ENCODE results near the gene TOP3A. TPM values are rescaled to one million over a fixed set of nuclear protein-coding genes. Genes with fewer than 3 reads are reported as not detected.

TOP3A gene
- total and polyA plus RNA-seq, 2 of the 13 experiments (the other 11 are each of a cell fraction or from before 2014, with no cell fraction given), result 16.9 to 36.8 TPM

DNA sequence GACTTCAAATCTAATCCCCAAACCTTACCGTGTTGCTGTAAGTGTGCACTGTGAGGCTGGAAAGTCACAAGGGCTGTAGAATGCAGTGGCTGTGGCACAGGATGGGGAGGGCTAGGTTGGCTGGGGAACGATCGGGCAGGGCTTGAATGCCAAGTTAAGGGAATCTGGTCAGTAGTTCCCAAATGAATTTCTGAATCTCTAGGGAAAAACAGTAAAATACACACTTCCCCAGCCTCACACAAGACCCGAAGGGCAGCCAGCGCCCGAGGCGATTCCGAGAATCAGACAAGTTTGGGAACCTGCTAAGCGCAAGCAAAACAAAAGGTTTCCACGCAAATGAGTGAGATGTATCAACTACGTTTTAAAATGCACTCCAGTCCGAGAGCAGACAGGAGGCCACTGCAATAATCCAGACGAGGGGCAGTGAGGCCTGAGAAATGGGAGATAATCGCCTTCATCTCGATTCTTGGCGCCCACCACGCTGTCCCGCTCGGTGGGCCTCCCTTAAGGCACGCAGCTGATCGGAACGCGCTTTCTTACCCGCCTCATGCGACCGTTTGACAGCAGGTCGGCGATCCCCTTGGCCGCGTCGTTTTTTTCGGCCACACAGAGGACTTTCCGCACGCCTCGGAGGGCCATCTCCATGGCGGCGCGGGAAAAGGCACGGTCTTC lies 599 bp downstream of the TOP3A start (continued):
- TF ChIP-seq, protein P1, sequence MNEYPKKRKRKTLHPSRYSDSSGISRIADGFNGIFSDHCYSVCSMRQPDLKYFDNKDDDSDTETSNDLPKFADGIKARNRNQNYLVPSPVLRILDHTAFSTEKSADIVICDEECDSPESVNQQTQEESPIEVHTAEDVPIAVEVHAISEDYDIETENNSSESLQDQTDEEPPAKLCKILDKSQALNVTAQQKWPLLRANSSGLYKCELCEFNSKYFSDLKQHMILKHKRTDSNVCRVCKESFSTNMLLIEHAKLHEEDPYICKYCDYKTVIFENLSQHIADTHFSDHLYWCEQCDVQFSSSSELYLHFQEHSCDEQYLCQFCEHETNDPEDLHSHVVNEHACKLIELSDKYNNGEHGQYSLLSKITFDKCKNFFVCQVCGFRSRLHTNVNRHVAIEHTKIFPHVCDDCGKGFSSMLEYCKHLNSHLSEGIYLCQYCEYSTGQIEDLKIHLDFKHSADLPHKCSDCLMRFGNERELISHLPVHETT (CRISPR knock-in tag; conservative IDR thresholded peaks at IDR 0.05), result no peak
- TF ChIP-seq ZNF496 (CRISPR knock-in tag; IDR thresholded peaks at IDR 0.05; ENCODE audit: insufficient replicate concordance), result no peak
- peak; percentile 22; the same call in 1 of the 2 replicates for TF ChIP-seq POGZ (CRISPR knock-in tag; IDR thresholded peaks at IDR 0.05)
- TF ChIP-seq TEAD3 (CRISPR knock-in tag; optimal IDR thresholded peaks at IDR 0.05; ENCODE audit: borderline replicate concordance), result no peak
- peak; percentile 5; the same call in 1 of the 2 replicates for TF ChIP-seq ZNF615 (CRISPR knock-in tag; IDR thresholded peaks at IDR 0.05; ENCODE audit: borderline replicate concordance)
- 0 out of 2 replicates have a peak, but pooled peaks have one; percentile 46 for TF ChIP-seq NKX3-1 (CRISPR knock-in tag; IDR thresholded peaks at IDR 0.05)
- TF ChIP-seq, protein P2, sequence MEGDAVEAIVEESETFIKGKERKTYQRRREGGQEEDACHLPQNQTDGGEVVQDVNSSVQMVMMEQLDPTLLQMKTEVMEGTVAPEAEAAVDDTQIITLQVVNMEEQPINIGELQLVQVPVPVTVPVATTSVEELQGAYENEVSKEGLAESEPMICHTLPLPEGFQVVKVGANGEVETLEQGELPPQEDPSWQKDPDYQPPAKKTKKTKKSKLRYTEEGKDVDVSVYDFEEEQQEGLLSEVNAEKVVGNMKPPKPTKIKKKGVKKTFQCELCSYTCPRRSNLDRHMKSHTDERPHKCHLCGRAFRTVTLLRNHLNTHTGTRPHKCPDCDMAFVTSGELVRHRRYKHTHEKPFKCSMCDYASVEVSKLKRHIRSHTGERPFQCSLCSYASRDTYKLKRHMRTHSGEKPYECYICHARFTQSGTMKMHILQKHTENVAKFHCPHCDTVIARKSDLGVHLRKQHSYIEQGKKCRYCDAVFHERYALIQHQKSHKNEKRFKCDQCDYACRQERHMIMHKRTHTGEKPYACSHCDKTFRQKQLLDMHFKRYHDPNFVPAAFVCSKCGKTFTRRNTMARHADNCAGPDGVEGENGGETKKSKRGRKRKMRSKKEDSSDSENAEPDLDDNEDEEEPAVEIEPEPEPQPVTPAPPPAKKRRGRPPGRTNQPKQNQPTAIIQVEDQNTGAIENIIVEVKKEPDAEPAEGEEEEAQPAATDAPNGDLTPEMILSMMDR (CRISPR knock-in tag; IDR thresholded peaks at IDR 0.05), result 0 out of 2 replicates have a peak, but pooled peaks have one; percentile 4
- 0 out of 2 replicates have a peak, but pooled peaks have one; percentile 38 for TF ChIP-seq ZMYM2 (CRISPR knock-in tag; IDR thresholded peaks at IDR 0.05)
- no peak for TF ChIP-seq ZNF549 (CRISPR knock-in tag; IDR thresholded peaks at IDR 0.05)
- TF ChIP-seq EEA1 (CRISPR knock-in tag; IDR thresholded peaks at IDR 0.05; ENCODE audit: borderline replicate concordance), result peak; percentile 47; the same call in 1 of the 2 replicates
- 0 out of 2 replicates have a peak, but pooled peaks have one; percentile 79 for TF ChIP-seq ZNF30 (CRISPR knock-in tag; IDR thresholded peaks at IDR 0.05)
- 0 out of 2 replicates have a peak, but pooled peaks have one; percentile 40 for TF ChIP-seq BRD4 (CRISPR knock-in tag; IDR thresholded peaks at IDR 0.05)
- 0 out of 2 replicates have a peak, but pooled peaks have one; percentile 26 for TF ChIP-seq MTF2 (CRISPR knock-in tag; IDR thresholded peaks at IDR 0.05; ENCODE audit: borderline replicate concordance)
- TF ChIP-seq NCOA1 (CRISPR knock-in tag; IDR thresholded peaks at IDR 0.05), result peak; percentile 87
- 0 out of 2 replicates have a peak, but pooled peaks have one; percentile 17 for TF ChIP-seq ESRRA (CRISPR knock-in tag; IDR thresholded peaks at IDR 0.05; ENCODE audit: low read depth)
- peak; percentile 64; the same call in 1 of the 2 replicates for TF ChIP-seq REL (CRISPR knock-in tag; conservative IDR thresholded peaks at IDR 0.05)
- TF ChIP-seq ZNF251 (CRISPR knock-in tag; IDR thresholded peaks at IDR 0.05), result peak; percentile 69; the same call in 1 of the 2 replicates
- TF ChIP-seq, protein P3, sequence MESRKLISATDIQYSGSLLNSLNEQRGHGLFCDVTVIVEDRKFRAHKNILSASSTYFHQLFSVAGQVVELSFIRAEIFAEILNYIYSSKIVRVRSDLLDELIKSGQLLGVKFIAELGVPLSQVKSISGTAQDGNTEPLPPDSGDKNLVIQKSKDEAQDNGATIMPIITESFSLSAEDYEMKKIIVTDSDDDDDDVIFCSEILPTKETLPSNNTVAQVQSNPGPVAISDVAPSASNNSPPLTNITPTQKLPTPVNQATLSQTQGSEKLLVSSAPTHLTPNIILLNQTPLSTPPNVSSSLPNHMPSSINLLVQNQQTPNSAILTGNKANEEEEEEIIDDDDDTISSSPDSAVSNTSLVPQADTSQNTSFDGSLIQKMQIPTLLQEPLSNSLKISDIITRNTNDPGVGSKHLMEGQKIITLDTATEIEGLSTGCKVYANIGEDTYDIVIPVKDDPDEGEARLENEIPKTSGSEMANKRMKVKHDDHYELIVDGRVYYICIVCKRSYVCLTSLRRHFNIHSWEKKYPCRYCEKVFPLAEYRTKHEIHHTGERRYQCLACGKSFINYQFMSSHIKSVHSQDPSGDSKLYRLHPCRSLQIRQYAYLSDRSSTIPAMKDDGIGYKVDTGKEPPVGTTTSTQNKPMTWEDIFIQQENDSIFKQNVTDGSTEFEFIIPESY (CRISPR knock-in tag; IDR thresholded peaks at IDR 0.05), result no peak
- no peak for TF ChIP-seq SIN3B (IDR thresholded peaks at IDR 0.05; ENCODE audit: low read length)
- TF ChIP-seq, protein P4, sequence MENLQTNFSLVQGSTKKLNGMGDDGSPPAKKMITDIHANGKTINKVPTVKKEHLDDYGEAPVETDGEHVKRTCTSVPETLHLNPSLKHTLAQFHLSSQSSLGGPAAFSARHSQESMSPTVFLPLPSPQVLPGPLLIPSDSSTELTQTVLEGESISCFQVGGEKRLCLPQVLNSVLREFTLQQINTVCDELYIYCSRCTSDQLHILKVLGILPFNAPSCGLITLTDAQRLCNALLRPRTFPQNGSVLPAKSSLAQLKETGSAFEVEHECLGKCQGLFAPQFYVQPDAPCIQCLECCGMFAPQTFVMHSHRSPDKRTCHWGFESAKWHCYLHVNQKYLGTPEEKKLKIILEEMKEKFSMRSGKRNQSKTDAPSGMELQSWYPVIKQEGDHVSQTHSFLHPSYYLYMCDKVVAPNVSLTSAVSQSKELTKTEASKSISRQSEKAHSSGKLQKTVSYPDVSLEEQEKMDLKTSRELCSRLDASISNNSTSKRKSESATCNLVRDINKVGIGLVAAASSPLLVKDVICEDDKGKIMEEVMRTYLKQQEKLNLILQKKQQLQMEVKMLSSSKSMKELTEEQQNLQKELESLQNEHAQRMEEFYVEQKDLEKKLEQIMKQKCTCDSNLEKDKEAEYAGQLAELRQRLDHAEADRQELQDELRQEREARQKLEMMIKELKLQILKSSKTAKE (CRISPR knock-in tag; IDR thresholded peaks at IDR 0.05; ENCODE audit: borderline replicate concordance), result no peak
- TF ChIP-seq, protein P5, sequence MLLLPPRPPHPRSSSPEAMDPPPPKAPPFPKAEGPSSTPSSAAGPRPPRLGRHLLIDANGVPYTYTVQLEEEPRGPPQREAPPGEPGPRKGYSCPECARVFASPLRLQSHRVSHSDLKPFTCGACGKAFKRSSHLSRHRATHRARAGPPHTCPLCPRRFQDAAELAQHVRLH (CRISPR knock-in tag; IDR thresholded peaks at IDR 0.05; ENCODE audit: borderline replicate concordance, low read depth), result peak; percentile 20; the same call in 1 of the 2 replicates
- 0 out of 2 replicates have a peak, but pooled peaks have one; percentile 88 for TF ChIP-seq HES4 (CRISPR knock-in tag; IDR thresholded peaks at IDR 0.05; ENCODE audit: borderline replicate concordance)

Data from HepG2 (cell line).